GM12878 (cell line): Measurements from ENCODE around the gene ARID4B. TPM values are rescaled to one million over a fixed set of nuclear protein-coding genes. Genes with fewer than 3 reads are reported as not detected.

ENCODE experiments used
- ATAC-seq: fragments of 200-7000 bp; cut with Tn5 transposase; 3 replicates; pipeline ENCODE4 v1.9.1; 2020; ENCODE audit warnings: mild to moderate bottlenecking, moderate library complexity
- BruUV-seq: library from RNA; stranded (reverse); fragments of 400-500 nt; replicated peaks from 2 replicates; lab custom pipeline; 2021; lab: Mats Ljungman, UMichigan
- CTCF ChIA-PET: fragments of 300-600 bp; sonication (Branson Sonifier 250); formaldehyde crosslinking; extraction: SDS; loops from one replicate; lab custom pipeline; 2021; ENCODE audit warnings: inconsistent platforms; lab: Yijun Ruan, JAX
- POLR2A ChIA-PET: fragments of 350-600 bp; formaldehyde crosslinking; extraction: SDS; loops from one replicate; lab custom pipeline; 2021; ENCODE audit warnings: inconsistent platforms; lab: Charles Lee
- RAD21 ChIA-PET: fragments of 300-600 bp; sonication (Branson Sonifier 250); formaldehyde crosslinking; loops from one replicate; lab custom pipeline; 2023; ENCODE audit warnings: antibody characterized with exemption; ENCODE audit not compliant: unreplicated experiment; lab: Charles Lee
- SMC1A ChIA-PET: fragments of 300-600 bp; sonication (Branson Sonifier 250); formaldehyde crosslinking; loops from one replicate; lab custom pipeline; 2023; ENCODE audit not compliant: unreplicated experiment, uncharacterized antibody; lab: Charles Lee
- DNase-seq: peaks from one replicate; pipeline ENCODE4 v3.0.0-alpha.2; 2011; ENCODE audit warnings: low read depth, low spot score
- FAIRE-seq: peaks from 3 replicates; lab custom pipeline; 2011; peaks lifted over from hg19 to GRCh38; lab: Jason Lieb, UNC
- H2AFZ ChIP-seq: 2 replicates; pipeline ENCODE4 v1.6.0; 2011; ENCODE audit warnings: low read depth, low read length, control low read depth; ENCODE audit not compliant: control insufficient read depth
- H3K27ac ChIP-seq: 2 replicates; pipeline ENCODE4 v1.5.1; 2011; ENCODE audit warnings: control low read depth; ENCODE audit not compliant: control insufficient read depth, insufficient read depth
- H3K27me3 ChIP-seq, 2 experiments: replicated peaks in 1 of 2; 2 replicates each; pipeline versions ENCODE4 v1.6.0 to v1.6.1; 2011; ENCODE audit warnings: low read length in 1 of 2; ENCODE audit not compliant: control insufficient read depth in 2 of 2, insufficient read depth in 2 of 2
- H3K36me3 ChIP-seq, 2 experiments: 2 replicates each; pipeline ENCODE4 v1.5.1; 2011; ENCODE audit warnings: low read length in 1 of 2; ENCODE audit not compliant: control insufficient read depth in 2 of 2, insufficient read depth in 2 of 2
- H3K4me1 ChIP-seq: 2 replicates; pipeline ENCODE4 v1.6.1; 2011; ENCODE audit warnings: mild to moderate bottlenecking, low read length, moderate library complexity, mixed read lengths; ENCODE audit not compliant: control insufficient read depth, insufficient read depth
- H3K4me2 ChIP-seq: 2 replicates; pipeline ENCODE4 v1.6.0; 2011; ENCODE audit warnings: control low read depth; ENCODE audit not compliant: control insufficient read depth, insufficient read depth
- H3K4me3 ChIP-seq: fragments of 200-600 bp; sonication (generic); 2 replicates; pipeline ENCODE4 v1.5.1; 2016
- H3K79me2 ChIP-seq: 2 replicates; pipeline ENCODE4 v1.6.0; 2011; ENCODE audit warnings: low read length; ENCODE audit not compliant: control insufficient read depth, insufficient read depth
- H3K9ac ChIP-seq: 2 replicates; pipeline ENCODE4 v1.8.0; 2011; ENCODE audit warnings: low read length, control low read depth, mixed read lengths; ENCODE audit not compliant: control insufficient read depth, insufficient read depth
- H3K9me3 ChIP-seq: replicated peaks from 3 replicates; pipeline ENCODE4 v1.5.1; 2011; ENCODE audit warnings: mild to moderate bottlenecking, low read length; ENCODE audit not compliant: control insufficient read depth, insufficient read depth
- H4K20me1 ChIP-seq: 2 replicates; pipeline ENCODE4 v1.6.0; 2011; ENCODE audit not compliant: control insufficient read depth, insufficient read depth
- ASH2L ChIP-seq: fragments of 300-600, 200-600 bp; sonication (generic); IDR thresholded peaks from 2 replicates; pipeline ENCODE4 v1.6.1; 2017; ENCODE audit warnings: low read depth, mild to moderate bottlenecking, borderline replicate concordance
- EGR1 ChIP-seq, 2 experiments: IDR thresholded peaks; 1 replicate in 1 of 2; 2 replicates in 1 of 2; pipeline ENCODE4 v1.6.1; 2011 to 2012; ENCODE audit warnings: low read depth in 2 of 2, low read length in 2 of 2, borderline replicate concordance in 1 of 2, mild to moderate bottlenecking in 1 of 2, moderate library complexity in 1 of 2
- PAX8 ChIP-seq: fragments of 450-650 bp; IDR thresholded peaks from 2 replicates; pipeline ENCODE4 v1.6.1; 2017; ENCODE audit warnings: mild to moderate bottlenecking, moderate library complexity
- SMAD1 ChIP-seq: fragments of 450-650 bp; IDR thresholded peaks from 2 replicates; pipeline ENCODE4 v1.6.1; 2018; ENCODE audit warnings: mild to moderate bottlenecking, low read depth; ENCODE audit not compliant: partially characterized antibody
- SRF ChIP-seq, 2 experiments: IDR thresholded peaks; 2 replicates each; pipeline ENCODE4 v1.6.1; 2011; ENCODE audit warnings: low read depth in 2 of 2, low read length in 2 of 2, mild to moderate bottlenecking in 1 of 2, moderate library complexity in 1 of 2
- TAF1 ChIP-seq: IDR thresholded peaks from 2 replicates; pipeline ENCODE4 v1.6.1; 2011; ENCODE audit warnings: mild to moderate bottlenecking, low read depth, low read length, borderline replicate concordance
- TCF12 ChIP-seq: IDR thresholded peaks from 2 replicates; pipeline ENCODE4 v1.6.1; 2011; ENCODE audit warnings: low read depth, mild to moderate bottlenecking, low read length
- ZNF274 ChIP-seq: IDR thresholded peaks from one replicate; pipeline ENCODE4 v1.8.0; 2011; ENCODE audit not compliant: insufficient read length, insufficient read depth
- ZNF384 ChIP-seq: IDR thresholded peaks from 2 replicates; pipeline ENCODE4 v1.6.1; 2012; ENCODE audit warnings: low read depth, mild to moderate bottlenecking, low read length, improper control_type of control experiment, borderline replicate concordance
- ZSCAN29 ChIP-seq: fragments of 450-650 bp; IDR thresholded peaks from 2 replicates; pipeline ENCODE4 v1.6.1; 2017; ENCODE audit warnings: mild to moderate bottlenecking, moderate library complexity
- in situ Hi-C: fragments of 300-500 bp; cut with MboI; formaldehyde crosslinking; loops from 9 replicates; pipeline ENCODE4 v1.14.3; 2018; ENCODE audit warnings: mixed read lengths
- intact Hi-C: fragments of 100-400 bp; cut with micrococcal nuclease; formaldehyde crosslinking; loops from one replicate; pipeline ENCODE4 v1.14.2; 2022; ENCODE audit not compliant: unreplicated experiment
- polyA plus RNA-seq, 11 experiments: library from polyadenylated mRNA; depleted of rRNA in 4 of 11; unstranded in 6 of 11; stranded (reverse) in 5 of 11; fragments of >200 nt; fragmentation: Nextera tagmentation in 4 of 11; fragmentation: Illumina TruSeq in 1 of 11; extraction: Ambion mirVana in 4 of 11; extraction: Trizol in 1 of 11; gene quantifications; 1 replicate in 1 of 11; 2 replicates in 10 of 11; pipeline versions ENCODE4 v1.2.1 to v1.2.3, GENCODE V29; 2011 to 2016; ENCODE audit warnings: inconsistent platforms in 2 of 11, missing spikeins in 2 of 11, low read depth in 1 of 11
- total RNA-seq, 4 experiments: library from RNA; depleted of rRNA in 3 of 4; stranded (reverse); fragments of >200 nt in 3 of 4; fragmentation: Illumina TruSeq in 1 of 4; extraction: Trizol in 1 of 4; gene quantifications; 2 replicates each; pipeline versions ENCODE4 v1.2.1 to v1.2.3, GENCODE V29; 2013 to 2021
- TF ChIP-seq, protein P1 (sequence below): IDR thresholded peaks from 2 replicates; pipeline ENCODE4 v1.6.1; 2011; ENCODE audit warnings: mild to moderate bottlenecking, low read depth, low read length, moderate library complexity; ENCODE audit not compliant: insufficient replicate concordance
- TF ChIP-seq, protein P2 (sequence below): IDR thresholded peaks from 2 replicates; pipeline ENCODE4 v1.6.1; 2012; ENCODE audit warnings: low read depth, low read length, improper control_type of control experiment
- TF ChIP-seq, protein P3 (sequence below): fragments of 450-650 bp; IDR thresholded peaks from 2 replicates; pipeline ENCODE4 v1.6.1; 2017; ENCODE audit warnings: mild to moderate bottlenecking
- TF ChIP-seq, protein P4 (sequence below): fragments of 450-650 bp; IDR thresholded peaks from 2 replicates; pipeline ENCODE4 v1.6.1; 2014; ENCODE audit warnings: mild to moderate bottlenecking
- TF ChIP-seq, protein P5 (sequence below): IDR thresholded peaks from 2 replicates; pipeline ENCODE4 v1.6.1; 2011; ENCODE audit warnings: borderline replicate concordance, low read depth, mild to moderate bottlenecking, moderate library complexity, mixed read lengths, low read length; ENCODE audit not compliant: insufficient read depth; ENCODE audit errors: extremely low read length
- TF ChIP-seq, protein P6 (sequence below): IDR thresholded peaks from 2 replicates; pipeline ENCODE4 v1.6.1; 2012; ENCODE audit warnings: low read depth, low read length, improper control_type of control experiment

The ARID4B gene
- total and polyA plus RNA-seq, 10 of the 15 experiments (the other 5 are each of a cell fraction or from before 2014, with no cell fraction given): 13.6 to 39.1 (median 28.0) TPM

DNA sequence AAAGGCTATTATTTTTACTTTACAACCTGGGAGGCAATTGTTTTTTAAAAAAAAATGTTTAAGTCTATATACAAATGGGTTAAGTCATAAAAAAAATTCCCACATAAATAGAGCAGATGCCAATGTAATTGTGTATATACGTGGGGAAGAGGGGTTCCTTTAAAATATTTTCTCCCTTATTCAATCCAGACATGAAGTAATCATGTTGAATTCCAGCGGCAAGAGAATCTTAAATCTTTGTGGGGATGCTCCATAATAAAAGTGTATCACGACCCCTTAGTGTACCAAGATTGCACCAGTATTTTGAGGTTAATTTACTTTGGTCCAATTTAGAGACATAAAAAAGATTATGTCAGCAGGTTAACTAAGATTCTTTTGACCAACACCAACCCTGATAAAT lies 62.1 kb downstream of the ARID4B start (continued):
- TF ChIP-seq PAX8 (no peak), SRF (IDR thresholded peaks at IDR 0.05; ENCODE audit: low read depth in 2 of 2, low read length in 2 of 2) (no peak), ZNF384 (no peak)
- TF ChIP-seq, all 136 proteins: peak for 0

DNA sequence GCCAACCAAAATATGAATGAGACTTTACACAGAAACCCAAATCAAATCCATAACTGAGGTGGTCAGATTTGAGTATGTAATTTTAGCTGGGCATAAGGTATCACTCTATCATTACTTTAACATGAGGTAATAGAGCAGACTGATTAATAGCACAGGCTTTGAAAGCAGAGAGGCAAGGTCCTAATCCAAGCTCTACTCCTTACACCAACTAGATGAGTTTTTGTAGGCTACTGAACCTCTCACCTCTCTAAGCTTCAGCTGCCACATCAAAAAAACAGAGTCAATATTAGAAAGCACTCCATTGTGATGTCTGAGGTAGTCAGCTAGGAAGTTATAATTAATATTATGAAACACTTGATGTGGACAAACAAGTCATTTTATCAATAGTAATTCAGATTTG lies 63.7 kb downstream of the ARID4B start:
- FAIRE-seq (no peak), ATAC-seq (peak; percentile 46), DNase-seq (no peak)
- SMC1A ChIA-PET: interaction anchor here (1.3 to 7.0 kb wide), 2 partner anchors 9 to 152 kb away, joined by 5 to 86 read pairs; no protein-coding TSS in a partner anchor
- intact Hi-C loops: no loop called here
- H3K27me3 ChIP-seq: no peaks in the 10 kb centered on the region
- BruUV-seq: no TSS peak
- POLR2A ChIA-PET: interaction anchor here (0.7 to 1.6 kb wide), 3 partner anchors 10 to 65 kb away, joined by 4 to 9 read pairs (median 4); partner anchors contain the start of gene GGPS1
- peaks cover under 1 to 3% of the 10 kb centered on the region in 2 experiments; a peak in 3 of 4 replicates for H3K36me3 ChIP-seq
- H3K4me3 ChIP-seq: no peak overlapping the region
- peaks cover 63% of the 10 kb centered on the region for H3K79me2 ChIP-seq
- H3K4me1 ChIP-seq: peaks cover 7% of the 10 kb centered on the region
- H3K27ac ChIP-seq: no peak overlapping the region
- no peaks in the 10 kb centered on the region for H4K20me1 ChIP-seq
- RAD21 ChIA-PET: no interaction called here
- CTCF ChIA-PET: interaction anchor here (1.0 to 1.2 kb wide), 2 partner anchors 11 to 152 kb away, joined by 3 to 6 read pairs; no protein-coding TSS in a partner anchor
- H3K9me3 ChIP-seq: no peaks in the 10 kb centered on the region
- no peak overlapping the region for H3K4me2 ChIP-seq
- in situ Hi-C loops: no loop called here
- H3K9ac ChIP-seq: no peak overlapping the region
- no peak overlapping the region for H2AFZ ChIP-seq
- no peak for TF ChIP-seq TCF12
- TF ChIP-seq, protein P1, sequence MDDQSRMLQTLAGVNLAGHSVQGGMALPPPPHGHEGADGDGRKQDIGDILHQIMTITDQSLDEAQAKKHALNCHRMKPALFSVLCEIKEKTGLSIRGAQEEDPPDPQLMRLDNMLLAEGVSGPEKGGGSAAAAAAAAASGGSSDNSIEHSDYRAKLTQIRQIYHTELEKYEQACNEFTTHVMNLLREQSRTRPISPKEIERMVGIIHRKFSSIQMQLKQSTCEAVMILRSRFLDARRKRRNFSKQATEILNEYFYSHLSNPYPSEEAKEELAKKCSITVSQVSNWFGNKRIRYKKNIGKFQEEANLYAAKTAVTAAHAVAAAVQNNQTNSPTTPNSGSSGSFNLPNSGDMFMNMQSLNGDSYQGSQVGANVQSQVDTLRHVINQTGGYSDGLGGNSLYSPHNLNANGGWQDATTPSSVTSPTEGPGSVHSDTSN: no peak
- TF ChIP-seq EGR1 (IDR thresholded peaks at IDR 0.05; ENCODE audit: borderline replicate concordance in 1 of 2, low read depth in 2 of 2, low read length in 2 of 2): no peak
- TF ChIP-seq, protein P2, sequence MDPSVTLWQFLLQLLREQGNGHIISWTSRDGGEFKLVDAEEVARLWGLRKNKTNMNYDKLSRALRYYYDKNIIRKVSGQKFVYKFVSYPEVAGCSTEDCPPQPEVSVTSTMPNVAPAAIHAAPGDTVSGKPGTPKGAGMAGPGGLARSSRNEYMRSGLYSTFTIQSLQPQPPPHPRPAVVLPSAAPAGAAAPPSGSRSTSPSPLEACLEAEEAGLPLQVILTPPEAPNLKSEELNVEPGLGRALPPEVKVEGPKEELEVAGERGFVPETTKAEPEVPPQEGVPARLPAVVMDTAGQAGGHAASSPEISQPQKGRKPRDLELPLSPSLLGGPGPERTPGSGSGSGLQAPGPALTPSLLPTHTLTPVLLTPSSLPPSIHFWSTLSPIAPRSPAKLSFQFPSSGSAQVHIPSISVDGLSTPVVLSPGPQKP: no peak
- TF ChIP-seq, protein P3, sequence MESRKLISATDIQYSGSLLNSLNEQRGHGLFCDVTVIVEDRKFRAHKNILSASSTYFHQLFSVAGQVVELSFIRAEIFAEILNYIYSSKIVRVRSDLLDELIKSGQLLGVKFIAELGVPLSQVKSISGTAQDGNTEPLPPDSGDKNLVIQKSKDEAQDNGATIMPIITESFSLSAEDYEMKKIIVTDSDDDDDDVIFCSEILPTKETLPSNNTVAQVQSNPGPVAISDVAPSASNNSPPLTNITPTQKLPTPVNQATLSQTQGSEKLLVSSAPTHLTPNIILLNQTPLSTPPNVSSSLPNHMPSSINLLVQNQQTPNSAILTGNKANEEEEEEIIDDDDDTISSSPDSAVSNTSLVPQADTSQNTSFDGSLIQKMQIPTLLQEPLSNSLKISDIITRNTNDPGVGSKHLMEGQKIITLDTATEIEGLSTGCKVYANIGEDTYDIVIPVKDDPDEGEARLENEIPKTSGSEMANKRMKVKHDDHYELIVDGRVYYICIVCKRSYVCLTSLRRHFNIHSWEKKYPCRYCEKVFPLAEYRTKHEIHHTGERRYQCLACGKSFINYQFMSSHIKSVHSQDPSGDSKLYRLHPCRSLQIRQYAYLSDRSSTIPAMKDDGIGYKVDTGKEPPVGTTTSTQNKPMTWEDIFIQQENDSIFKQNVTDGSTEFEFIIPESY: no peak
- no peak for TF ChIP-seq TAF1
- TF ChIP-seq, protein P4, sequence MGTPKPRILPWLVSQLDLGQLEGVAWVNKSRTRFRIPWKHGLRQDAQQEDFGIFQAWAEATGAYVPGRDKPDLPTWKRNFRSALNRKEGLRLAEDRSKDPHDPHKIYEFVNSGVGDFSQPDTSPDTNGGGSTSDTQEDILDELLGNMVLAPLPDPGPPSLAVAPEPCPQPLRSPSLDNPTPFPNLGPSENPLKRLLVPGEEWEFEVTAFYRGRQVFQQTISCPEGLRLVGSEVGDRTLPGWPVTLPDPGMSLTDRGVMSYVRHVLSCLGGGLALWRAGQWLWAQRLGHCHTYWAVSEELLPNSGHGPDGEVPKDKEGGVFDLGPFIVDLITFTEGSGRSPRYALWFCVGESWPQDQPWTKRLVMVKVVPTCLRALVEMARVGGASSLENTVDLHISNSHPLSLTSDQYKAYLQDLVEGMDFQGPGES: no peak
- no peak for TF ChIP-seq ASH2L
- no peak for TF ChIP-seq ZSCAN29
- TF ChIP-seq, protein P5, sequence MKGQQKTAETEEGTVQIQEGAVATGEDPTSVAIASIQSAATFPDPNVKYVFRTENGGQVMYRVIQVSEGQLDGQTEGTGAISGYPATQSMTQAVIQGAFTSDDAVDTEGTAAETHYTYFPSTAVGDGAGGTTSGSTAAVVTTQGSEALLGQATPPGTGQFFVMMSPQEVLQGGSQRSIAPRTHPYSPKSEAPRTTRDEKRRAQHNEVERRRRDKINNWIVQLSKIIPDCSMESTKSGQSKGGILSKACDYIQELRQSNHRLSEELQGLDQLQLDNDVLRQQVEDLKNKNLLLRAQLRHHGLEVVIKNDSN: no peak
- TF ChIP-seq SMAD1: no peak
- no peak for TF ChIP-seq ZNF274
- TF ChIP-seq, protein P6, sequence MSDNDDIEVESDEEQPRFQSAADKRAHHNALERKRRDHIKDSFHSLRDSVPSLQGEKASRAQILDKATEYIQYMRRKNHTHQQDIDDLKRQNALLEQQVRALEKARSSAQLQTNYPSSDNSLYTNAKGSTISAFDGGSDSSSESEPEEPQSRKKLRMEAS: no peak
